ENCODE measurements around the gene FAM98A.

- TF ChIP-seq CTCF (IDR thresholded peaks at IDR 0.05; ENCODE audit: insufficient read depth, low read length, poor library complexity, severe bottlenecking) (no peak), EZH2phosphoT487 (conservative IDR thresholded peaks at IDR 0.05; ENCODE audit: low read length) (no peak)
Measured at GRCh38 chr2:33560017-33560416, 39.1 kb downstream of the FAM98A start.

Measured in SU-DHL-6 (cell line).